ENCODE data around the gene SERPINA4.

The SERPINA4 gene

GRCh38 chr14:94617988-94618822 lies 57.0 kb downstream of the SERPINA4 start:
- DNase-seq = no peak

GRCh38 chr14:94619297-94619696 lies 58.1 kb downstream of the SERPINA4 start:
- no peak for DNase-seq
